SK-N-SH (cell line): ENCODE results near the gene KRT27. TPM values are rescaled to one million over a fixed set of nuclear protein-coding genes. Genes with fewer than 3 reads are reported as not detected.

ENCODE experiments used
- CTCF ChIA-PET: fragments of 300-600, 350-600 bp; formaldehyde crosslinking; extraction: SDS; loops from one replicate; lab custom pipeline; 2021; lab: Yijun Ruan, JAX
- POLR2A ChIA-PET: fragments of 350-600 bp; sonication (Branson Sonifier 250); formaldehyde crosslinking; extraction: SDS; loops from one replicate; lab custom pipeline; 2020; ENCODE audit warnings: antibody characterized with exemption, inconsistent platforms; lab: Yijun Ruan, JAX
- DNase-seq: peaks from one replicate; pipeline ENCODE4 v3.0.0; 2012
- H2AFZ ChIP-seq: fragments of 200-600 bp; sonication (generic); 2 replicates; pipeline ENCODE4 v1.8.1; 2016; ENCODE audit warnings: antibody characterized with exemption, mild to moderate bottlenecking, low read depth
- H3F3A ChIP-seq: fragments of 200-600 bp; sonication (generic); replicated peaks from 2 replicates; pipeline ENCODE3; 2016; ENCODE audit warnings: antibody characterized with exemption, mild to moderate bottlenecking; ENCODE audit not compliant: insufficient read depth
- H3K27ac ChIP-seq, 2 experiments: fragments of 200-500 bp in 1 of 2; fragments of 200-600 bp in 1 of 2; sonication (Bioruptor generic) in 1 of 2; sonication (generic), shearing (Covaris generic) in 1 of 2; 2 replicates each; pipeline versions ENCODE4 v1.5.1 to v1.6.1; 2014 to 2016; ENCODE audit warnings: low read depth in 2 of 2, inconsistent platforms in 1 of 2, low read length in 1 of 2, mild to moderate bottlenecking in 1 of 2, mixed read lengths in 1 of 2
- H3K27me3 ChIP-seq: fragments of 200-600 bp; sonication (generic), shearing (Covaris generic); 2 replicates; pipeline ENCODE4 v1.6.1; 2016; ENCODE audit warnings: mixed run types; ENCODE audit not compliant: insufficient read depth
- H3K36me3 ChIP-seq, 2 experiments: fragments of 200-500 bp in 1 of 2; fragments of 200-600 bp in 1 of 2; sonication (Bioruptor generic) in 1 of 2; sonication (generic) in 1 of 2; replicated peaks in 1 of 2; 2 replicates each; pipeline versions ENCODE3 to v1.5.1; 2014 to 2016; ENCODE audit warnings: low read length in 1 of 2, mild to moderate bottlenecking in 1 of 2; ENCODE audit not compliant: insufficient read depth in 2 of 2, control insufficient read depth in 1 of 2
- H3K4me1 ChIP-seq, 2 experiments: fragments of 200-500 bp in 1 of 2; fragments of 200-600 bp in 1 of 2; sonication (Bioruptor generic) in 1 of 2; sonication (generic), shearing (Covaris generic) in 1 of 2; 2 replicates each; pipeline versions ENCODE4 v1.5.1 to v1.6.1; 2014 to 2016; ENCODE audit warnings: low read depth in 1 of 2, low read length in 1 of 2, mixed run types in 1 of 2; ENCODE audit not compliant: insufficient read depth in 2 of 2, control insufficient read depth in 1 of 2
- H3K4me2 ChIP-seq: fragments of 200-600 bp; sonication (generic), shearing (Covaris generic); 2 replicates; pipeline ENCODE4 v1.6.1; 2017; ENCODE audit warnings: mixed run types
- H3K4me3 ChIP-seq, 2 experiments: fragments of 200-500 bp in 1 of 2; fragments of 200-600 bp in 1 of 2; sonication (Bioruptor generic) in 1 of 2; sonication (generic), shearing (Covaris generic) in 1 of 2; 2 replicates each; pipeline versions ENCODE4 v1.5.1 to v1.8.1; 2014 to 2016; ENCODE audit warnings: low read depth in 2 of 2, inconsistent platforms in 1 of 2, low read length in 1 of 2, mild to moderate bottlenecking in 1 of 2, mixed read lengths in 1 of 2, moderate library complexity in 1 of 2
- H3K79me2 ChIP-seq: fragments of 200-600 bp; sonication (generic); 2 replicates; pipeline ENCODE4 v1.8.1; 2017; ENCODE audit warnings: mild to moderate bottlenecking; ENCODE audit not compliant: insufficient read depth
- H3K9ac ChIP-seq: fragments of 200-600 bp; sonication (generic); 2 replicates; pipeline ENCODE4 v1.6.1; 2017; ENCODE audit warnings: mixed run types
- H3K9me2 ChIP-seq: fragments of 200-600 bp; sonication (generic); 2 replicates; pipeline ENCODE4 v1.6.1; 2017; ENCODE audit warnings: mixed run types
- H3K9me3 ChIP-seq: fragments of 200-600 bp; sonication (generic); 2 replicates; pipeline ENCODE4 v1.6.1; 2017; ENCODE audit warnings: mixed run types, mild to moderate bottlenecking, moderate library complexity
- H4K20me1 ChIP-seq: fragments of 200-600 bp; sonication (generic); 2 replicates; pipeline ENCODE4 v1.6.1; 2017; ENCODE audit warnings: mild to moderate bottlenecking, mixed run types; ENCODE audit not compliant: insufficient read depth
- CTCF ChIP-seq: fragments of 200-600 bp; sonication (generic); IDR thresholded peaks from 2 replicates; pipeline ENCODE4 v1.6.1; 2017; ENCODE audit warnings: antibody characterized with exemption, mild to moderate bottlenecking, moderate library complexity
- EP300 ChIP-seq, 2 experiments: IDR thresholded peaks; 2 replicates each; pipeline versions ENCODE4 v1.4.0 to v1.6.1; 2012; ENCODE audit warnings: borderline replicate concordance in 1 of 2, low read depth in 1 of 2, low read length in 1 of 2
- EZH2phosphoT487 ChIP-seq: fragments of 200-600 bp; sonication (generic); IDR thresholded peaks from 2 replicates; pipeline ENCODE4 v1.6.1; 2017; ENCODE audit warnings: low read depth, mixed run types, mild to moderate bottlenecking, antibody characterized with exemption, moderate library complexity, borderline replicate concordance
- GABPA ChIP-seq: IDR thresholded peaks from 2 replicates; pipeline ENCODE4 v1.4.0; 2012; ENCODE audit warnings: low read depth, mild to moderate bottlenecking
- JUND ChIP-seq: IDR thresholded peaks from 2 replicates; pipeline ENCODE4 v1.4.0; 2012
- MAX ChIP-seq: IDR thresholded peaks from 2 replicates; pipeline ENCODE4 v1.4.0; 2012; ENCODE audit warnings: low read depth
- MEF2A ChIP-seq: IDR thresholded peaks from 2 replicates; pipeline ENCODE4 v1.4.0; 2012; ENCODE audit warnings: low read depth, borderline replicate concordance
- POLR2AphosphoS5 ChIP-seq: IDR thresholded peaks from 2 replicates; pipeline ENCODE4 v1.6.1; 2012; ENCODE audit warnings: low read depth, low read length
- RAD21 ChIP-seq: IDR thresholded peaks from 2 replicates; pipeline ENCODE4 v1.6.1; 2012; ENCODE audit warnings: mild to moderate bottlenecking, low read length
- REST ChIP-seq: IDR thresholded peaks from 2 replicates; pipeline ENCODE4 v1.6.1; 2012; ENCODE audit warnings: mild to moderate bottlenecking, low read depth, low read length, moderate library complexity
- RFX5 ChIP-seq: IDR thresholded peaks from 2 replicates; pipeline ENCODE4 v1.6.1; 2012; ENCODE audit warnings: mild to moderate bottlenecking, improper control_type of control experiment, low read length
- RXRA ChIP-seq: IDR thresholded peaks from 2 replicates; pipeline ENCODE4 v1.4.0; 2012; ENCODE audit warnings: low read depth, mild to moderate bottlenecking, borderline replicate concordance
- TCF12 ChIP-seq: IDR thresholded peaks from 2 replicates; pipeline ENCODE4 v1.4.0; 2012
- USF2 ChIP-seq: fragments of 150-350 bp; IDR thresholded peaks from 2 replicates; pipeline ENCODE4 v1.6.1; 2017; ENCODE audit warnings: antibody characterized with exemption, low read length, low read depth, borderline replicate concordance
- WGBS: methylation state at CpG from one replicate; pipeline ENCODE4 v1.1.6; 2017; ENCODE audit warnings: low lambda C conversion rate; 5-methylcytosine and 5-hydroxymethylcytosine counted together
- polyA plus RNA-seq, 3 experiments: library from polyadenylated mRNA; depleted of rRNA; stranded (reverse); fragments of >200 nt; gene quantifications; 2 replicates each; pipeline ENCODE4 v1.2.3, GENCODE V29; 2012

The KRT27 gene
- polyA plus RNA-seq, 1 of the 3 experiments (the other 2 are of a cell fraction) = not detected

GRCh38 chr17:40827746-40828453 is 45.5 kb upstream of the KRT27 start:
- H3K4me1 ChIP-seq = no peaks in the 10 kb centered on the region
- H3K4me3 ChIP-seq = no peak overlapping the region
- no peak overlapping the region for H3K9ac ChIP-seq
- no peak overlapping the region for H3K27ac ChIP-seq
- H3K79me2 ChIP-seq = no peaks in the 10 kb centered on the region
- H2AFZ ChIP-seq = no peak overlapping the region
- ChIA-PET POLR2A (no interaction called here), CTCF (no interaction called here)
- 62% methylated on average over 7 of the region's 7 CpGs for WGBS
- H3K4me2 ChIP-seq = no peak overlapping the region
- no peaks in the 10 kb centered on the region for H3K27me3 ChIP-seq
- H3F3A ChIP-seq = no peaks in the 10 kb centered on the region
- no peaks in the 10 kb centered on the region for H3K36me3 ChIP-seq
- DNase-seq = no peak
- no peaks in the 10 kb centered on the region for H4K20me1 ChIP-seq
- no peaks in the 10 kb centered on the region for H3K9me2 ChIP-seq
- no peak for TF ChIP-seq CTCF
- no peak for TF ChIP-seq MAX
- TF ChIP-seq TCF12 = no peak
- no peak for TF ChIP-seq USF2
- TF ChIP-seq RXRA = no peak
- no peak for TF ChIP-seq EP300 (IDR thresholded peaks at IDR 0.05; ENCODE audit: borderline replicate concordance in 1 of 2, low read depth in 1 of 2, low read length in 1 of 2)
- no peak for TF ChIP-seq REST
- TF ChIP-seq GABPA = no peak
- no peak for TF ChIP-seq RFX5
- TF ChIP-seq RAD21 = no peak
- no peak for TF ChIP-seq MEF2A
- no peak for TF ChIP-seq EZH2phosphoT487
- no peak for TF ChIP-seq JUND
- TF ChIP-seq POLR2AphosphoS5 = no peak
- no peaks in the 10 kb centered on the region for H3K9me3 ChIP-seq
